ENCODE data around the gene ZBTB16. TPM values are rescaled to one million over a fixed set of nuclear protein-coding genes. Genes with fewer than 3 reads are reported as not detected.

ZBTB16 gene, protein sequence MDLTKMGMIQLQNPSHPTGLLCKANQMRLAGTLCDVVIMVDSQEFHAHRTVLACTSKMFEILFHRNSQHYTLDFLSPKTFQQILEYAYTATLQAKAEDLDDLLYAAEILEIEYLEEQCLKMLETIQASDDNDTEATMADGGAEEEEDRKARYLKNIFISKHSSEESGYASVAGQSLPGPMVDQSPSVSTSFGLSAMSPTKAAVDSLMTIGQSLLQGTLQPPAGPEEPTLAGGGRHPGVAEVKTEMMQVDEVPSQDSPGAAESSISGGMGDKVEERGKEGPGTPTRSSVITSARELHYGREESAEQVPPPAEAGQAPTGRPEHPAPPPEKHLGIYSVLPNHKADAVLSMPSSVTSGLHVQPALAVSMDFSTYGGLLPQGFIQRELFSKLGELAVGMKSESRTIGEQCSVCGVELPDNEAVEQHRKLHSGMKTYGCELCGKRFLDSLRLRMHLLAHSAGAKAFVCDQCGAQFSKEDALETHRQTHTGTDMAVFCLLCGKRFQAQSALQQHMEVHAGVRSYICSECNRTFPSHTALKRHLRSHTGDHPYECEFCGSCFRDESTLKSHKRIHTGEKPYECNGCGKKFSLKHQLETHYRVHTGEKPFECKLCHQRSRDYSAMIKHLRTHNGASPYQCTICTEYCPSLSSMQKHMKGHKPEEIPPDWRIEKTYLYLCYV
- total RNA-seq = 10 to 100 TPM; 17.2 to 20.7 TPM
- 6.3 to 41.9 reads per million in 2 donors for total RNA-seq

DNA sequence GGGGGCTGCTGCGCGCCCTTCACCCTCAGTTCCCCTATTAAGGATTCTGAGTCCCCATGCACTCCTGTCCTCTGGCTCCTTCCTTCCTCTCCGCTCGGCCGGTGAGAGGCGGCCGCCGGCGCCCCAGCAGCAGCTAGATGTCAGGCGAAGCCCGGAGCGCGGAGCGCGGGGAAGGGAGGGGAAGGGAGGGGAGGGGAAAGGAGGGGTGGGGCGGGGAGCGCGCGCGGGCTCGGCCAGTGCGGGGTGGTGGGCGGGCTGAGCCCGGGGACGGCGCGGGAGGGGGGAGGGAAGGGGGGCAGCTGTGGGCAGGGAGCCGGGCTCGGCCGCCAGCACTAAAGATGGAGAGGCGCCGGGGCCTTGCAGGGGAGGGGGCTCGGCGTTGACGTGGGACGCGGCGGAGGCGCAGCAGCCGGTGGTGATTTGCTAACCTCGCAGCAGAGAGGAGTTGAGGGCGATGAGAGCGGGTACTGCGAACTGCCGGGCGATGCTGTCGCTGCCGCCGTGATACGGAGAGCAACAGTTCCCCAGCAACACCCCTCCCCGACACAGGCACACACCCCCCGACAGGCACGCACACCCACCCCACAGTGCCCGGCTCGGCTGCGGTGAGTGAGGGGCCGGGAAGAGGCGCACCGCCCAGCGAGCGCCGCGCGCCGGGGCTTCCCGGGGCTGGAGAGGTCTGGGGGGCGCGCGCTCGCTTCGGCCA is at the start of gene ZBTB16:
Gene ZBTB16 (plus strand): TSS at position 434 of the 706 bp plus-strand sequence. CDS start 3,590 bp downstream, outside the sequence.
- H3K4me1 Mint-ChIP-seq = peaks cover 19% of the 10 kb centered on the region
- no peaks in the 10 kb centered on the region for H3K9me3 ChIP-seq (ENCODE audit: control insufficient read depth, low read length, poor library complexity, severe bottlenecking)
- peak; percentile 46 to 66 (median 59) for DNase-seq
- peak; percentile 76 for ATAC-seq
- peak within 1 kb of the TSS; percentile 95 for H3K4me3 Mint-ChIP-seq
- no peaks in the 10 kb centered on the region for H3K36me3 Mint-ChIP-seq (ENCODE audit: low read depth)
- no peak within 1 kb of the TSS for H3K27ac Mint-ChIP-seq
- H3K27me3 Mint-ChIP-seq = peaks cover 26% of the 10 kb centered on the region

DNA sequence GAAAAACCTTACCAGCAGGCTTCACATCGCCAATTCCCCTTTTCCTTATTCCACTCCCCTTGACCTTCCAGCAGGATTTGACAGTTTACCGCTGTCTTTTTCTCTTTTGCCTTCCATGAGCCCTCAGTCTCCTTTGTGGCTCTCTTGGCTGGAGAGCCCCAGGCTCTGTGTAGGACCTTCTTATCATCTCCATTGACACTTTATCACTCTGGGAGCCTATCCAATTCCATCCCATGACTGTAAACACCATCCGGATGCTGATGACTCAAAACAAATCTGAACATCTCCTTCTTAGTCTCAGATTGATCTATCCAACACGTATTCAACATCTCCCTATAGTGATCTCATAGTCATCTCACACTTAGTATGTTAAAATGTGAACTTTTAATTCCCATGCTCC is 48.6 kb upstream of the ZBTB16 start:
- DNase-seq = no peak
- Mint-ChIP-seq H3K27me3 (peaks cover 35% of the 10 kb centered on the region), H3K4me1 (peaks cover 3% of the 10 kb centered on the region), H3K36me3 (ENCODE audit: low read depth) (peaks cover 8% of the 10 kb centered on the region), H3K27ac (peak overlapping the region; percentile 19), H3K4me3 (no peak overlapping the region)
- ATAC-seq = no peak
- no peaks in the 10 kb centered on the region for H3K9me3 ChIP-seq (ENCODE audit: control insufficient read depth, low read length, poor library complexity, severe bottlenecking)

GRCh38 chr11:114011443-114011842 is 48.1 kb upstream of the ZBTB16 start:
- no peak overlapping the region for H3K4me3 Mint-ChIP-seq
- peaks cover 8% of the 10 kb centered on the region for H3K36me3 Mint-ChIP-seq (ENCODE audit: low read depth)

GRCh38 chr11:114015117-114015516 is 44.4 kb upstream of the ZBTB16 start:
- peaks cover 3% of the 10 kb centered on the region for H3K4me1 Mint-ChIP-seq
- no peak for DNase-seq
- peaks cover 36% of the 10 kb centered on the region for H3K27me3 Mint-ChIP-seq
- H3K36me3 Mint-ChIP-seq (ENCODE audit: low read depth) = peaks cover 10% of the 10 kb centered on the region
- H3K9me3 ChIP-seq (ENCODE audit: control insufficient read depth, low read length, poor library complexity, severe bottlenecking) = no peaks in the 10 kb centered on the region
- ATAC-seq = no peak
- no peak overlapping the region for H3K4me3 Mint-ChIP-seq
- H3K27ac Mint-ChIP-seq = no peak overlapping the region

More at GRCh38 chr11:114011443-114011842, 48.1 kb upstream of the ZBTB16 start:
- Mint-ChIP-seq H3K4me1 (peaks cover 3% of the 10 kb centered on the region), H3K27me3 (peaks cover 35% of the 10 kb centered on the region), H3K27ac (peak overlapping the region; percentile 19)
- DNase-seq = no peak
- ATAC-seq = no peak
- H3K9me3 ChIP-seq (ENCODE audit: control insufficient read depth, low read length, poor library complexity, severe bottlenecking) = no peaks in the 10 kb centered on the region

- peaks cover 24% of the 10 kb centered on the region for H3K27me3 Mint-ChIP-seq
- H3K36me3 Mint-ChIP-seq (ENCODE audit: low read depth) = peaks cover 2% of the 10 kb centered on the region
- H3K4me3 Mint-ChIP-seq = no peak overlapping the region
- DNase-seq = no peak
- no peaks in the 10 kb centered on the region for H3K9me3 ChIP-seq (ENCODE audit: control insufficient read depth, low read length, poor library complexity, severe bottlenecking)
- no peaks in the 10 kb centered on the region for H3K4me1 Mint-ChIP-seq
- no peak overlapping the region for H3K27ac Mint-ChIP-seq
- no peak for ATAC-seq
Observed at GRCh38 chr11:114016986-114017385, 42.5 kb upstream of the ZBTB16 start.

DNA sequence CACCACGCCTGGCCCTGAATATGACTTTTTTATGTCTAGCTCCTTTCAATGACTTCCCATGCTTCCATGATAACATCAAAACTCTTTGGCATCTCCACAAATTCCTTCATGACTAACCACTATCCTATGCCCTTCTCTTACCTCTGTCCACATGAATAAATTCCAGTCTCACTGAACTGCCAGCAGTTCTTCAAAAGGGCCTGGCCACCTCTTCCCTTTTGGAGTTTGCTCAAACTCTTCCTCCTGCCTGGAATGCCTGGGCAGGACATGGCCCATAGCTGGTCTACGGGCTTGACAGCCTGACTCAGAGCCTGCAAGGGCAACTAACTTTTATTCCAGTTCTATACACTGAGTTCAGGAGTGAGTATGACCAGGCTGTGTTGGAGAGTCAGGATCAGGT is 41.8 kb upstream of the ZBTB16 start:
- Mint-ChIP-seq H3K4me1 (no peaks in the 10 kb centered on the region), H3K27me3 (peaks cover 16% of the 10 kb centered on the region), H3K36me3 (ENCODE audit: low read depth) (peaks cover 2% of the 10 kb centered on the region), H3K4me3 (no peak overlapping the region), H3K27ac (no peak overlapping the region)
- no peaks in the 10 kb centered on the region for H3K9me3 ChIP-seq (ENCODE audit: control insufficient read depth, low read length, poor library complexity, severe bottlenecking)
- DNase-seq = no peak
- no peak for ATAC-seq

- Mint-ChIP-seq H3K27ac (no peak overlapping the region), H3K4me3 (no peak overlapping the region), H3K36me3 (ENCODE audit: low read depth) (peaks cover 2% of the 10 kb centered on the region), H3K4me1 (no peaks in the 10 kb centered on the region), H3K27me3 (peaks cover 13% of the 10 kb centered on the region)
- no peak for DNase-seq
- H3K9me3 ChIP-seq (ENCODE audit: control insufficient read depth, low read length, poor library complexity, severe bottlenecking) = no peaks in the 10 kb centered on the region
- no peak for ATAC-seq
Observed at GRCh38 chr11:114019046-114019445, 40.5 kb upstream of the ZBTB16 start.

DNA sequence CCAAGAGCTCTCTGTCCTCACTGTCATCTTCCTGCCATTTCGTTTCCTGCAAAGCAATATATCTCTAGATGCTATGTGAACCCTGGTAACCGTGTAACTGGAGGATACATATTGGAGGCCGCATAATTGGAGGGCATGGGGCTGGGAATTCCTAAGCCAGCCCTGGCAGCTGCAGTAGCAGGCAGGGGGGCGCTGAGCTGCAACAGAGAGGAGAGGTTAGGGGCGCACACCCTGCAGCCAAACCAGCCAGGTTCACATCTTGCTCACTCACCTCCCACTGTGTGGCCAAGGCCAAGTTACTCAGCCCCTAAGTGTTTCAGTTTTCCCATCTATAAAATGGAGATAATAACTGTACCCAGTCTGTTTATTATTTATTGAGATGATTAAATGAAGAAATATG is 39.9 kb upstream of the ZBTB16 start:
- Mint-ChIP-seq H3K27ac (no peak overlapping the region), H3K4me3 (no peak overlapping the region), H3K27me3 (peaks cover 13% of the 10 kb centered on the region), H3K4me1 (no peaks in the 10 kb centered on the region), H3K36me3 (ENCODE audit: low read depth) (peaks cover 2% of the 10 kb centered on the region)
- DNase-seq (no peak), ATAC-seq (no peak)
- H3K9me3 ChIP-seq (ENCODE audit: control insufficient read depth, low read length, poor library complexity, severe bottlenecking) = no peaks in the 10 kb centered on the region

DNA sequence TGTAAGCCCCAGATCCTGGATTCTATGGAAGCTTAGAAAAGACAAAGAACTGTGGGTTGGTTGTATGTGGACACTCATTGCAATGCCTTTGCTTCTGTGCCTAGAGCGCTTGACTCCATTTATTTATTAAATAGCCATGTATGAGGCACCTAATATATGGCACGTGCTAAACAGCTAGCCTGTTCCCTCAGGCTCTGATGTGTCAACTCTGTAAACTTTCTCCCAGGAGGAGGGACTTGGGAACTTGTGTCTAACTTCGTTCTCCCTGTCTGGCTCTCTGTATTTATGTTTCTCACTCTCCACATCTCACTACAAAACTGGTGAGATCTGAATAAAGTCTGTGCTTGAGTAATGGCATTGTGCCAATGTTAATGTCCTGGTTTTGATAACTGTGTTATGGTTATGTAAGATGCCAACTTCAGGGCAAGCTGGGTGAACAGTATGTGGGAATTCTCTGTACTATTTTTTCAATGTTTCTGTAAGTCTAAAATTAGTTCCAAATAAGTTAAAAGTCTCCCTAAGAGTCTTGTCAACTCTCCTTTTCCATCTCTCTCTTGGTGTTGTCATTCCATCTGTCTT is 34.1 kb upstream of the ZBTB16 start:
- Mint-ChIP-seq H3K27me3 (peaks cover 25% of the 10 kb centered on the region), H3K36me3 (ENCODE audit: low read depth) (peaks cover 2% of the 10 kb centered on the region), H3K27ac (no peak overlapping the region), H3K4me1 (peaks cover 13% of the 10 kb centered on the region), H3K4me3 (no peak overlapping the region)
- DNase-seq (no peak), ATAC-seq (no peak)
- H3K9me3 ChIP-seq (ENCODE audit: control insufficient read depth, low read length, poor library complexity, severe bottlenecking) = no peaks in the 10 kb centered on the region

DNA sequence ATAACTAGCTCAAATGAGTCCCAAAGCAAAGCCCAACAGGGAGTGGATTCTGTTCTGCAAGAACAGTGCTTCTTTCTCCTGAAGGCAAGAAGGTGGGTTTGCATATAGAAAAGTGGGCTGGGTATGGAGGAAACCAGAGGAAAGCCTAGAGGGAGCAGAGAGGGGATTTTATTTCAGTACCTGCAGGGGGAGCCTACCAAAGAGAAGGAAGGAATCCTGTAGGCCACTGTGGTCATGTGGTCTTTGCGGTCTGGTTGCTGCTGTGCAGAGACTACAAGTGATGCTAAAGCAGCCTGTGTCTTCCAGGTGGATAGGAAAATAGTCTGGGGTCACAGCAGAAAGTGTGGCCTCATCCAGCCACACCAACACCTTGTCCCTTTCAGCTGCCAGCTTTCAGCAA is 33.2 kb upstream of the ZBTB16 start:
- no peak overlapping the region for H3K4me3 Mint-ChIP-seq
- no peak for DNase-seq
- H3K27ac Mint-ChIP-seq = no peak overlapping the region
- peaks cover 34% of the 10 kb centered on the region for H3K27me3 Mint-ChIP-seq
- no peaks in the 10 kb centered on the region for H3K9me3 ChIP-seq (ENCODE audit: control insufficient read depth, low read length, poor library complexity, severe bottlenecking)
- H3K36me3 Mint-ChIP-seq (ENCODE audit: low read depth) = peaks cover 2% of the 10 kb centered on the region
- ATAC-seq = peak; percentile 76
- H3K4me1 Mint-ChIP-seq = peaks cover 13% of the 10 kb centered on the region

GRCh38 chr11:114027391-114027790 is 32.1 kb upstream of the ZBTB16 start:
- Mint-ChIP-seq H3K4me3 (no peak overlapping the region), H3K27ac (no peak overlapping the region), H3K36me3 (ENCODE audit: low read depth) (peaks cover 2% of the 10 kb centered on the region), H3K4me1 (peaks cover 13% of the 10 kb centered on the region), H3K27me3 (peaks cover 40% of the 10 kb centered on the region)
- no peak for ATAC-seq
- no peak for DNase-seq
- no peaks in the 10 kb centered on the region for H3K9me3 ChIP-seq (ENCODE audit: control insufficient read depth, low read length, poor library complexity, severe bottlenecking)

- Mint-ChIP-seq H3K4me1 (peaks cover 13% of the 10 kb centered on the region), H3K36me3 (ENCODE audit: low read depth) (peaks cover 2% of the 10 kb centered on the region), H3K4me3 (no peak overlapping the region), H3K27me3 (peaks cover 40% of the 10 kb centered on the region), H3K27ac (no peak overlapping the region)
- DNase-seq (no peak), ATAC-seq (no peak)
- H3K9me3 ChIP-seq (ENCODE audit: control insufficient read depth, low read length, poor library complexity, severe bottlenecking) = no peaks in the 10 kb centered on the region
Observed at GRCh38 chr11:114027926-114028325, 31.6 kb upstream of the ZBTB16 start.
